Lung (tissue), 12 donors: ENCODE results near the gene TRABD2A. TPM values are rescaled to one million over a fixed set of nuclear protein-coding genes. Genes with fewer than 3 reads are reported as not detected.

Experiments used
- ATAC-seq: fragments of 200-7000 bp; cut with Tn5 transposase; one replicate; pipeline ENCODE4 v1.9.1; 2020; ENCODE audit warnings: moderate number of reproducible peaks; ENCODE audit not compliant: insufficient read depth, low FRiP score
- DNase-seq, 3 donors: peaks; one replicate each; pipeline ENCODE4 v3.0.0-alpha.2; 2013 to 2017
- H3K27ac ChIP-seq, 2 donors: one replicate each; pipeline ENCODE4 v1.5.1; 2013; ENCODE audit warnings: mild to moderate bottlenecking in 2 of 2, moderate library complexity in 2 of 2, control low read depth in 1 of 2, inconsistent platforms in 1 of 2, low read depth in 1 of 2, low read length in 1 of 2
- H3K27me3 ChIP-seq, 3 donors: one replicate each; pipeline ENCODE4 v1.5.1; 2013; ENCODE audit warnings: low read length in 2 of 3; ENCODE audit not compliant: control insufficient read depth in 3 of 3, insufficient read depth in 3 of 3
- H3K36me3 ChIP-seq, 4 donors: one replicate each; pipeline ENCODE4 v1.5.1; 2013; ENCODE audit warnings: low read length in 4 of 4, mild to moderate bottlenecking in 1 of 4, moderate library complexity in 1 of 4; ENCODE audit not compliant: control insufficient read depth in 4 of 4, insufficient read depth in 4 of 4
- H3K4me1 ChIP-seq, 5 donors: one replicate each; pipeline ENCODE4 v1.5.1; 2013; ENCODE audit warnings: low read length in 5 of 5, mild to moderate bottlenecking in 2 of 5, moderate library complexity in 1 of 5; ENCODE audit not compliant: control insufficient read depth in 5 of 5, insufficient read depth in 5 of 5
- H3K4me3 ChIP-seq: one replicate; pipeline ENCODE4 v1.5.1; 2013; ENCODE audit warnings: mild to moderate bottlenecking, control low read depth, moderate library complexity
- H3K9ac ChIP-seq, 2 donors: one replicate each; pipeline ENCODE4 v1.5.1; 2013; ENCODE audit warnings: low read length in 2 of 2, control low read depth in 1 of 2; ENCODE audit not compliant: insufficient read depth in 1 of 2
- H3K9me3 ChIP-seq, 4 donors: one replicate each; pipeline ENCODE4 v1.5.1; 2013; ENCODE audit warnings: low read length in 3 of 4, mild to moderate bottlenecking in 1 of 4, moderate library complexity in 1 of 4; ENCODE audit not compliant: control insufficient read depth in 4 of 4, insufficient read depth in 3 of 4
- WGBS, 2 donors: extraction: QIAGEN DNeasy Blood & Tissue Kit; methylation state at CpG; one replicate each; pipeline ENCODE4 v1.1.7; 2013; 5-methylcytosine and 5-hydroxymethylcytosine counted together
- polyA plus RNA-seq, 2 donors: library from polyadenylated mRNA; stranded (reverse); fragments of 200-250 nt; gene quantifications; one replicate each; pipeline ENCODE4 v1.2.1, GENCODE V29; 2013
- total RNA-seq, 2 donors: library from RNA; depleted of rRNA in 1 of 2; stranded (reverse); fragments of >200 nt in 1 of 2; gene quantifications; one replicate each; pipeline ENCODE4 v1.2.1, GENCODE V29; 2014 to 2021
- TF ChIP-seq, protein P1 (sequence below): IDR thresholded peaks from 2 replicates; pipeline ENCODE4 v1.5.1; 2012; ENCODE audit warnings: mild to moderate bottlenecking; ENCODE audit errors: control extremely low read depth, extremely low read depth
- donor health status: control.
- donor health status: control.
- donor health status: Bipolar disorder and iron deficiency.
- donor health status: healthy.
- donor health status: DM: yes; HTN: yes; CAD: no.

TRABD2A gene
- total and polyA plus RNA-seq, 4 donors = 1.9 to 3.1 (median 2.3) TPM

DNA sequence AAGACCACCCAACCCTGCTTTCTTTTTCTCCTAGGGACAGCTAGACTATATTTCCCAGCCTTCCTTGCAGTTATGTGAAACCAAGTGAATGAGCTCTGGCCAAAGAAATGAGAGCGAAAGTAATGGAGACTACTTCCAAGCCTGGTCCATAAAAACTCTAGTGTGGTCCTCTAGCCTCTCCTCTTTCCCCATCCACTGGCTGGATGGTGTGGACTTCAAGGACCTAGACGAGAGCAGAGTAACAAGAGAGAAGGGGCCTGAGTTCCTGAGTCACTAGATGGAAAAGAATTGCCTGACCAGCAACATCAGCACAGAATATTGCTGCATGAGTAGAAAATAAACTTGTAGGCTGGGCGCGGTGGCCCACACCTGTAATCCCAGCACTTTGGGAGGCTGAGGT is 21.6 kb upstream of the TRABD2A start:
- 96 to 100% methylated on average over 4 of the region's 4 CpGs for WGBS, 2 donors
- DNase-seq (no peak), ATAC-seq (no peak)
- Histone ChIP-seq H3K9me3 (no peaks in the 10 kb centered on the region), H3K36me3 (peaks cover 0 to 16% (median 2%) of the 10 kb centered on the region in 4 donors), H3K9ac (no peak overlapping the region), H3K27ac (no peak overlapping the region), H3K27me3 (no peaks in the 10 kb centered on the region), H3K4me1 (peaks cover 0 to 32% (median 5%) of the 10 kb centered on the region in 5 donors), H3K4me3 (no peak overlapping the region)
- TF ChIP-seq, protein P1, sequence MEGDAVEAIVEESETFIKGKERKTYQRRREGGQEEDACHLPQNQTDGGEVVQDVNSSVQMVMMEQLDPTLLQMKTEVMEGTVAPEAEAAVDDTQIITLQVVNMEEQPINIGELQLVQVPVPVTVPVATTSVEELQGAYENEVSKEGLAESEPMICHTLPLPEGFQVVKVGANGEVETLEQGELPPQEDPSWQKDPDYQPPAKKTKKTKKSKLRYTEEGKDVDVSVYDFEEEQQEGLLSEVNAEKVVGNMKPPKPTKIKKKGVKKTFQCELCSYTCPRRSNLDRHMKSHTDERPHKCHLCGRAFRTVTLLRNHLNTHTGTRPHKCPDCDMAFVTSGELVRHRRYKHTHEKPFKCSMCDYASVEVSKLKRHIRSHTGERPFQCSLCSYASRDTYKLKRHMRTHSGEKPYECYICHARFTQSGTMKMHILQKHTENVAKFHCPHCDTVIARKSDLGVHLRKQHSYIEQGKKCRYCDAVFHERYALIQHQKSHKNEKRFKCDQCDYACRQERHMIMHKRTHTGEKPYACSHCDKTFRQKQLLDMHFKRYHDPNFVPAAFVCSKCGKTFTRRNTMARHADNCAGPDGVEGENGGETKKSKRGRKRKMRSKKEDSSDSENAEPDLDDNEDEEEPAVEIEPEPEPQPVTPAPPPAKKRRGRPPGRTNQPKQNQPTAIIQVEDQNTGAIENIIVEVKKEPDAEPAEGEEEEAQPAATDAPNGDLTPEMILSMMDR = no peak

DNA sequence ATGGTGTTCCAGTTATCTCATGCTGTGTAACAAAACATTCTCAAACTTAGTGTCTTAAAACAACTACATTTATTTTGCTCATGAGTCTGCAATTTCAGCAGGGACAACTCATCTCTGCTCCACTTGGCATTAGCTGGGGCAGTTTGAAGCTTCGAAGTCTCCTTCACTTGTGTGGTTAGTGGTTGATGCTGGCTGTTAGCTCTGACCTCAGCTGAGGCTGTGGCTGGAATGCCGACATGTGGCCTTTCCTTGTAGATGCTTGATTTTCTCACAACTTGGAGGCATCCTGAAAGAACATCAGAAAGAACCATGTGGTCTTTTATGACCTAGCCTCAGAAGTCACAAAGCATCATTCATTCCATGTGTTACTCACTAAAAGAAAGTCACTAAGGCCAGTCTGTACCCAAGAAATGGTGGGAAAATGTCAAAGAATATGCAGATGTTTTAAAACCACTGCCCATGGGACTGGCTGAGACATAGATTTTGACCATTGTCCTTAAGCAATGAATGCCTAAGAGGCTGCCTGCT is 20.8 kb upstream of the TRABD2A start:
- no peak overlapping the region for H3K27ac ChIP-seq
- no peak overlapping the region for H3K4me3 ChIP-seq
- H3K9me3 ChIP-seq = no peaks in the 10 kb centered on the region
- peaks cover 0 to 10% (median 1%) of the 10 kb centered on the region in 4 donors for H3K36me3 ChIP-seq
- DNase-seq = no peak
- ATAC-seq = no peak
- 60 to 63% methylated on average over 2 of the region's 2 CpGs for WGBS, 2 donors
- TF ChIP-seq, protein P1 = no peak
- no peak overlapping the region for H3K9ac ChIP-seq
- no peaks in the 10 kb centered on the region for H3K27me3 ChIP-seq
- peaks cover 0 to 28% (median 5%) of the 10 kb centered on the region in 5 donors for H3K4me1 ChIP-seq

- ATAC-seq (no peak), DNase-seq (no peak)
- TF ChIP-seq, protein P1 = no peak
- H3K27me3 ChIP-seq = no peaks in the 10 kb centered on the region
- no peaks in the 10 kb centered on the region for H3K9me3 ChIP-seq
- peaks cover 0 to 4% (median 0%) of the 10 kb centered on the region in 4 donors for H3K36me3 ChIP-seq
- peaks cover 0 to 28% (median 5%) of the 10 kb centered on the region in 5 donors for H3K4me1 ChIP-seq
- 95 to 97% methylated on average over 1 of the region's 1 CpG for WGBS, 2 donors
- no peak overlapping the region for H3K9ac ChIP-seq
- H3K4me3 ChIP-seq = no peak overlapping the region
- no peak overlapping the region for H3K27ac ChIP-seq
Observed at GRCh38 chr2:84900971-84901370, 20.1 kb upstream of the TRABD2A start.
